Motor neuron (in vitro differentiated cells): ENCODE results near the gene PAK1. TPM values are rescaled to one million over a fixed set of nuclear protein-coding genes. Genes with fewer than 3 reads are reported as not detected.

Source experiments
- ATAC-seq, 8 experiments: fragments of 200-7000 bp; cut with Tn5 transposase; replicated peaks in 6 of 8; 2 replicates each; pipeline ENCODE4 v1.8.0; 2021; ENCODE audit warnings: mild to moderate bottlenecking in 8 of 8, moderate library complexity in 8 of 8
- H3K27ac ChIP-seq, 2 donors: fragments of 250-450 bp; sonication (Bioruptor Pico); 2 replicates each; pipeline ENCODE4 v1.9.0; 2021; ENCODE audit warnings: antibody characterized with exemption in 2 of 2, mild to moderate bottlenecking in 2 of 2, moderate library complexity in 1 of 2
- H3K4me1 ChIP-seq, 2 donors: fragments of 250-450 bp; sonication (Bioruptor Pico); replicated peaks in 1 of 2; 2 replicates each; pipeline ENCODE4 v1.6.1; 2021; ENCODE audit warnings: antibody characterized with exemption in 2 of 2, mild to moderate bottlenecking in 2 of 2, moderate library complexity in 1 of 2
- H3K4me3 ChIP-seq, 5 donors: fragments of 250-450 bp; sonication (Bioruptor Pico); 2 replicates each; pipeline ENCODE4 v1.9.0; 2021; ENCODE audit warnings: antibody characterized with exemption in 5 of 5, mild to moderate bottlenecking in 5 of 5, moderate library complexity in 4 of 5
- WGBS, 10 experiments: fragments of 450-650 bp; shearing (Covaris generic); methylation state at CpG; one replicate each; pipeline ENCODE4 v1.0.0; 2022; 5-methylcytosine and 5-hydroxymethylcytosine counted together
- in situ Hi-C, 9 experiments: fragments of 400-800 bp; cut with MboI; loops; one replicate each; pipeline ENCODE4 v1.15.0; 2021; ENCODE audit warnings: low sequenced_read_pairs in 9 of 9, low pct_unique_long_range_greater_than_20kb in 2 of 9; ENCODE audit not compliant: unreplicated experiment in 9 of 9
- total RNA-seq, 8 experiments: library from RNA; unstranded; fragments of 300-600 nt; gene quantifications; 2 replicates each; pipeline versions ENCODE4 v1.2.3 to v1.2.4, GENCODE V29; 2022

PAK1 gene
- total RNA-seq, 8 experiments from 2014 or later = 36.6 to 108 (median 48.7) TPM

DNA sequence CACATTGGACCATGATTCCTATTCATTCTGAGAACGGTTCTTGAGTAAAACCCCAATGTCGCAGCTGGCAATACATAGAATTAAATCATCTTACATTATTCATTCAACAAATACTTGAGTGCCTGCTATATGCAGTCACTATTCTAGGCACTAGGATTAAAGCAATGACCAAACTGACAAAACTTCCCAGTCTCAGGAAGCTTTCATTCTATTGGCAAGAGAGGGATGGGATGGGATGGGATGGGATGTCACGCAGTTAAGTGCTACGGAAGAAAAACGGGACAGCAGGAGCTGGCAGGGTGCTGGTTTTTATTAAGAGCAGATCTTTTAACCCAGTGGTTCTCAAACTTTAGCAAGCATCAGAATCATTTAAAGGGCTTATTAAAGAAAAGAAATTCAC is 2.9 kb downstream of the PAK1 start:
- H3K4me1 ChIP-seq = peaks cover 28 to 54% of the 10 kb centered on the region in 2 donors
- ATAC-seq = no peak
- WGBS, 10 experiments = 0 to 66% (median 21%) methylated on average over 2 to 5 of the region's 5 CpGs; no CpG with 5 or more reads in 2 of the 10 experiments
- in situ Hi-C loops = no loop called here
- H3K4me3 ChIP-seq = peak overlapping the region in 3 of 5 donors; percentile 13 to 94 (median 71)
- H3K27ac ChIP-seq = no peak overlapping the region

GRCh38 chr11:77470504-77470903 is 3.4 kb downstream of the PAK1 start:
- in situ Hi-C loops = no loop called here
- peaks cover 28 to 54% of the 10 kb centered on the region in 2 donors for H3K4me1 ChIP-seq
- 6 to 100% (median 55%) methylated on average over 1 to 2 of the region's 2 CpGs; no CpG with 5 or more reads in 1 of the 10 experiments for WGBS, 10 experiments
- H3K4me3 ChIP-seq = peak overlapping the region in 1 of 5 donors; percentile 71
- ATAC-seq = no peak
- H3K27ac ChIP-seq = no peak overlapping the region

- 0 to 88% (median 80%) methylated on average over 1 of the region's 1 CpG; no CpG with 5 or more reads in 3 of the 10 experiments for WGBS, 10 experiments
- Histone ChIP-seq H3K4me3 (no peak overlapping the region), H3K4me1 (peaks cover 28 to 63% of the 10 kb centered on the region in 2 donors), H3K27ac (no peak overlapping the region)
- ATAC-seq = no peak
- in situ Hi-C loops = no loop called here
Observed at GRCh38 chr11:77468527-77468926, 5.4 kb downstream of the PAK1 start.

GRCh38 chr11:77467993-77468392 is 5.9 kb downstream of the PAK1 start:
- Histone ChIP-seq H3K27ac (no peak overlapping the region), H3K4me3 (no peak overlapping the region), H3K4me1 (peaks cover 28 to 63% of the 10 kb centered on the region in 2 donors)
- WGBS, 10 experiments = 21 to 67% (median 50%) methylated on average over 2 of the region's 2 CpGs; no CpG with 5 or more reads in 2 of the 10 experiments
- peak in 1 of 8 experiments; percentile 15 for ATAC-seq
- in situ Hi-C loops = no loop called here

DNA sequence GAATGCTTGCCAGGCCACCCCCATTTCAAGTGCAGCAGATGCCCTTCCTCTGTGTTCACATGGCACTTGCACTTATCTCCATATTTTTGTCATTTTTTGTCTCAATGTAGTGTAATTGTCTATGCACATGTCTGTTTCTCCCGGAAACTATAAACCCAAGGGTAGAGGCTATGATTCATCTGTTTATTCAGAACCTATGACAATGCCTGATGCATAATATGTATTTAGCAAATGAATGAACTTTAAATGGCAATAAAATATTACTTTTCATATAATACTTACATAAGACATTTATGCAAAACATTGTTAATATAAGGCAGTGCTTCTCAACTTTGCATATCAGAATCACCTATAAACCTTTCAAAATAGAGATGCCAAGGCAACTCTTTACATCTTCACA is 6.7 kb downstream of the PAK1 start:
- Histone ChIP-seq H3K4me1 (peaks cover 26 to 61% of the 10 kb centered on the region in 2 donors), H3K4me3 (no peak overlapping the region), H3K27ac (no peak overlapping the region)
- in situ Hi-C loops = no loop called here
- 0 to 64% (median 0%) methylated on average over 1 of the region's 1 CpG; no CpG with 5 or more reads in 3 of the 10 experiments for WGBS, 10 experiments
- ATAC-seq = peak in 4 of 8 experiments; percentile 52 to 87 (median 82)

DNA sequence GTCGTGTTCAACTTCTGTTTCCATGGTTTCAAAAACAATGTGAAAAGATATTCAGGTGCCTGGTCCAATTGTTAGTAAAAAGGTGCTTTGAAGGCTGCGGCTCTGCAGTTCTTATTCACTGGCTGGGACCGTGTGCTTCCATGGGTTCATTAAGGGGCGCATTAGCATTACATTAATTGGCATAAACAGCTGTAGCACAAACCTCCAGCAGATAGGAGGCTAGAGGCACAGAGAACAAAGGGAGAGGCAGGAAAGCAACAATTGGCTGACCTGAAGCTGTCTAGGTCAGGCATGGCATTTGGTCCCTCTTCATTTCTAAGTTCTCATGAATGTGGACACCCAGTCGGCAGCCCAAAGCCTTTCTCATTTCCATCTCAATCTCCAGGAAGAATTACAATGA is 16.6 kb downstream of the PAK1 start:
- ATAC-seq = peak in 5 of 8 experiments; percentile 66 to 94 (median 89)
- peaks cover 14 to 37% of the 10 kb centered on the region in 2 donors for H3K4me1 ChIP-seq
- in situ Hi-C loops = no loop called here
- 0 to 75% (median 9%) methylated on average over 1 to 5 of the region's 5 CpGs; no CpG with 5 or more reads in 2 of the 10 experiments for WGBS, 10 experiments
- H3K4me3 ChIP-seq = no peak overlapping the region
- H3K27ac ChIP-seq = no peak overlapping the region

- in situ Hi-C loops = no loop called here
- Histone ChIP-seq H3K27ac (no peak overlapping the region), H3K4me3 (no peak overlapping the region), H3K4me1 (peaks cover 14 to 37% of the 10 kb centered on the region in 2 donors)
- no peak for ATAC-seq
Observed at GRCh38 chr11:77455740-77456139, 18.2 kb downstream of the PAK1 start.

DNA sequence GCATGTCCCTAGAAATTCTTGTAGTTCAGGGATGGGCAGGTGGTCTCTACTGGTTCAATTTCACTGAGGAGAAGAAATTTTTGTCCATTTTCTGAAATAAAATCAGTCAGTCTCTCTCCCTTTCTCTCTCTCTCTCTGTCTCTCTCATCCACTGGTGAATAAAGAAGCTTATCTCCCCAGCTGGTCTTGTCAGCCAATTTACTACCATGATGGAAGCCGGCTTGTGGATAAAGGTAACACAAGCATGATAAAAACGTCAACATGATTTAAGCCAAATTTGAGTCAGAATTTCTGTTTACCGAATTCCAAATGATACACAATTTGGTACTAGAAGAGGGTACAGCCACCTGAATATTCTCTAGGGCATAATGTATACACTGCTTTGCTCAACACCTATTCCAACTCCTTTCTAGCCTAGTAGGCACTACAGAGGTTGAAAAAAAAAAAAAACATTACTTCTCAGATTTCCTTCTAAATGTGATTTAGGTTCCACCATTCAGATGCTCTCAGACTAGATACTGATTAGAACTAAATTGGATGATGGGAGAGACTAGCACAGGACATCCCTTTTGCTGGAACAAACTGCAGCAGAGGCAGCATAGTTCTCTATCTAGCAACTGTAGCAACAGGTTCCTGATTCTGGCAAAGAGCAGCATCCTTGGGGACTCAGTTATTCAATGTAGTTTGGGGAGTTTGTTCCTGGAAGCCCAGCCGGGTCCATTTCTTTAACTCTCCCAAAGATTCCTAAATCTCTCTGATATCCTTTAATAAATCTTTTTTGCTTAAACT is 18.8 kb downstream of the PAK1 start:
- in situ Hi-C loops = no loop called here
- no peak for ATAC-seq
- Histone ChIP-seq H3K4me1 (peaks cover 18 to 36% of the 10 kb centered on the region in 2 donors), H3K27ac (no peak overlapping the region), H3K4me3 (no peak overlapping the region)
- 0 to 83% (median 40%) methylated on average over 1 to 4 of the region's 4 CpGs for WGBS, 10 experiments

GRCh38 chr11:77450227-77450626 is 23.7 kb downstream of the PAK1 start:
- Histone ChIP-seq H3K4me1 (peaks cover 9 to 14% of the 10 kb centered on the region in 2 donors), H3K4me3 (no peak overlapping the region), H3K27ac (no peak overlapping the region)
- no peak for ATAC-seq
- WGBS, 10 experiments = 40 to 100% (median 92%) methylated on average over 1 of the region's 1 CpG; no CpG with 5 or more reads in 6 of the 10 experiments
- in situ Hi-C loops = no loop called here

DNA sequence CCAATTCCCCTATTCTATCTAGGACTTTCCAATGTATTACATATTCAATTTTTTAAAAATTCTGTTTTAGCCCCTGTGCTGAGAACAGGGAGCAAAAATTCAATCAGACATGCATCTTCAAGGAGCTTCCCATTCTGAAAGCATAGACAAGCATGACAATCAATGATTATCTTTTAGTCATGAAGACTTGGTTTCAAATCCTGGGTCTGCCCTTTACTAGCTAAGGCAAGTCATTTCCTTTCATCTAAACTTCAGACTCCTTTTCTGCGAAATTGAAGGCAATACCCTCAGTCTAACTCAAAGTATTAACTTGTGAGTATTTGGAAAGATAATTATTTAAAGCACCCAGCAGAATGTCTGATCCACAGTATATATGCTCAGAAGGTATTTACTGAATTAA is 24.1 kb downstream of the PAK1 start:
- Histone ChIP-seq H3K27ac (no peak overlapping the region), H3K4me1 (peaks cover 9 to 13% of the 10 kb centered on the region in 2 donors), H3K4me3 (no peak overlapping the region)
- WGBS, 10 experiments = 14 to 100% (median 83%) methylated on average over 1 of the region's 1 CpG; no CpG with 5 or more reads in 3 of the 10 experiments
- in situ Hi-C loops = no loop called here
- no peak for ATAC-seq

DNA sequence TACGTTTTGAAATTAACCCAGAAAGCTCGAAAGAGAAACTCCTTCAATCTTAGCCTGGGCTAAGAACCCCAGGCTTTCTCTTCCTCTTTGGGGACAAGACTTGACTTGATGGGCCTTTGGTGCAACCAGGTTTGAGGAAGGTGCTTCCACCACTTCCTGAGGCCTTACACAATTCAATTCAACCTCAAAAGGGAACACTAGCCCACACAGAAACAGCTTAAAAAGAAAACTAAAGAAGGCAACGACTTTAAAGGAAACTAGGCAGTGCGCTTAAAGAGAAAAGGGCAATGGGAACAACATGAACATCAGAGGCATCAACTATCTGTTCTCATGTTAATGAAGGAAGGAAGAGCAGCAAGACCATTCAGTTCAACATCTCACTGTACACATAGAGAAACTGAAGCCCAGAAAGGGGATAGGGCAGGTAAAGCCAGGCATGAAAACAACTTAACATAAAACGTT is 24.8 kb downstream of the PAK1 start:
- 10 to 68% (median 37%) methylated on average over 3 to 5 of the region's 5 CpGs for WGBS, 10 experiments
- peaks cover 9 to 13% of the 10 kb centered on the region in 2 donors for H3K4me1 ChIP-seq
- H3K27ac ChIP-seq = peak overlapping the region in 1 of 2 donors; percentile 25
- ATAC-seq = no peak
- in situ Hi-C loops = no loop called here
- no peak overlapping the region for H3K4me3 ChIP-seq

GRCh38 chr11:77448269-77448668 is 25.6 kb downstream of the PAK1 start:
- Histone ChIP-seq H3K4me3 (no peak overlapping the region), H3K27ac (no peak overlapping the region), H3K4me1 (peaks cover 9 to 13% of the 10 kb centered on the region in 2 donors)
- in situ Hi-C loops = no loop called here
- no peak for ATAC-seq
- WGBS, 10 experiments = 20 to 100% (median 96%) methylated on average over 1 to 2 of the region's 2 CpGs; no CpG with 5 or more reads in 4 of the 10 experiments

- H3K4me3 ChIP-seq = no peak overlapping the region
- in situ Hi-C loops = no loop called here
- peaks cover 9 to 13% of the 10 kb centered on the region in 2 donors for H3K4me1 ChIP-seq
- no peak for ATAC-seq
- no peak overlapping the region for H3K27ac ChIP-seq
- WGBS, 10 experiments = 71 to 100% (median 90%) methylated on average over 1 to 4 of the region's 8 CpGs; no CpG with 5 or more reads in 2 of the 10 experiments
Observed at GRCh38 chr11:77446911-77447629, 26.8 kb downstream of the PAK1 start.
